GM23248 (cell line): ENCODE results near the gene SIPA1L3.

Experiments used
- EZH2 ChIP-seq: fragments of 200-600 bp; sonication (generic); IDR thresholded peaks from 2 replicates; pipeline ENCODE4 v1.6.1; 2018; ENCODE audit warnings: antibody characterized with exemption, mild to moderate bottlenecking; ENCODE audit not compliant: insufficient read depth, poor library complexity, severe bottlenecking
- EZH2phosphoT487 ChIP-seq: fragments of 200-600 bp; sonication (generic); IDR thresholded peaks from 2 replicates; pipeline ENCODE4 v1.6.1; 2018; ENCODE audit warnings: antibody characterized with exemption, moderate library complexity, mild to moderate bottlenecking, low read depth; ENCODE audit not compliant: insufficient read depth

DNA sequence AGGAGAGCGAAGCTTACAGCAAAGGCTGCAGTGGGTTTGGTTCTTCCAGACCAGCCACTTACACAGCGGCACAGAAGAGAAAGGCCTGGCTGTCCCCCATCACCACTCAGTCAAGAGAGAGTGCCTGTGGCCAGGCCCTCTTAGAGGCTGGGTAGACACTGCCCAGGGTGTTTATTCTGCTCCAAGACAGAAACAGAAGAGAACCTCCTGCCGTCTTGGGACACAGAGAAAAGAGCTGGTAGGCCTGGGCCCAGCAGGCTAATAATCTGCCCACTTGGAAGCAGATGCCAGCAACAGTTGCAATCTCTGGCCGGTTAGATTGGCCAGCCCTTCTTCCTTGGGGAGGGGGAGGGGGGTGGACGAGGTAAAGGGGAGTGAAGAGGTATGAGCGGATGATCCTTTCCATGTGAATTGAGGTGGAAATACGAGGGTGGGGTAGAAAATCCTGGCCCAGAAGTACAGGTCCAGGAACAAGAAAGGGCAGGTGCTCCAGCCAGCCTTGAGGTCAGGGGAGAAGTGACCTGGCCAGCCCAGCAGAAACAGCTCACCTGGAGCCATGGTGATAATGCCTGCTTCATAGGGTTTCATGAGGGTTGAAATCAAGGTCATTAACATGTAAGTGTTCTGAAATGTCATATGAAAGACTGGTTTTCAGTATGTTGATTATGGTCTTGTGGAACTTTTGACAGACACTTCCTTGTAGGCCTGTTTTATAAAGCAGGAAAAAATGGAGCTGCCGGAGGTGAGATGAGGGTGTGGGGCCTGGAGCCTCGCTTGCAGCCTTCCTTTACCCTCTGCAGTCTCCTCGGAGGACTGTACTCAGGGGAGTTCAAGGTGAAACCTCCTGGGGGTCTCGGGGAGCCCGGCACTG is 116.9 kb downstream of the SIPA1L3 start:
- no peak for TF ChIP-seq EZH2phosphoT487
- no peak for TF ChIP-seq EZH2
